Sciatic nerve (tissue), 2 donors: Measurements from ENCODE around the gene RNF123. TPM values are rescaled to one million over a fixed set of nuclear protein-coding genes. Genes with fewer than 3 reads are reported as not detected.

Source experiments
- ATAC-seq: fragments of 200-7000 bp; cut with Tn5 transposase; one replicate; pipeline ENCODE4 v1.9.1; 2020; ENCODE audit warnings: mild to moderate bottlenecking, moderate library complexity
- DNase-seq: peaks from one replicate; pipeline ENCODE4 v3.0.0-alpha.2; 2020; ENCODE audit warnings: low spot score
- intact Hi-C: fragments of 100-400 bp; cut with DNase I; formaldehyde crosslinking; loops from one replicate; pipeline ENCODE4 v1.14.2; 2022
- total RNA-seq: library from RNA; stranded (reverse); fragmentation: NEBNext Ultra II Directional; extraction: Animal tissue kit (Norgen Biotek cat#: 25700); gene quantifications from one replicate; pipeline ENCODE4 v1.2.1, GENCODE V29; 2021
- donor health status: DM: no; HTN: no; CAD: no.
- donor health status: DM: no; HTN: no; CAD: no.

The RNF123 gene
- total RNA-seq, 1 donor from 2014 or later = 37.9 TPM

- ATAC-seq = no peak
- intact Hi-C loops = no loop called here
Measured at GRCh38 chr3:49761661-49762060, 72.3 kb downstream of the RNF123 start.

GRCh38 chr3:49763981-49764380, 74.6 kb downstream of the RNF123 start:
- ATAC-seq (no peak), DNase-seq (no peak)
- intact Hi-C loops = no loop called here

More at GRCh38 chr3:49761661-49762060, 72.3 kb downstream of the RNF123 start:
- DNase-seq = no peak

- intact Hi-C loops = no loop called here
- no peak for DNase-seq
Measured at GRCh38 chr3:49769286-49769915, 80.0 kb downstream of the RNF123 start.

GRCh38 chr3:49769926-49770325, 80.6 kb downstream of the RNF123 start:
- ATAC-seq (no peak), DNase-seq (no peak)
- intact Hi-C loops = no loop called here

More at GRCh38 chr3:49769286-49769915, 80.0 kb downstream of the RNF123 start:
- no peak for ATAC-seq

Other genes starting within 250 kb of the RNF123 start
- gene DAG1, start 219.3 kb upstream of the RNF123 start, total RNA-seq = 165 TPM
- gene BSN, start 135.1 kb upstream of the RNF123 start, total RNA-seq = 0.62 TPM
- 51.0 TPM for gene APEH, start 15.2 kb upstream of the RNF123 start, total RNA-seq
- gene MST1, start 83 bp upstream of the RNF123 start, total RNA-seq = 20.6 TPM
- gene AMIGO3, start 30.1 kb downstream of the RNF123 start, total RNA-seq = not detected
- 22.0 TPM for gene GMPPB, start 34.4 kb downstream of the RNF123 start, total RNA-seq
- 47.6 TPM for gene IP6K1, start 97.0 kb downstream of the RNF123 start, total RNA-seq
- 1.6 TPM for gene CDHR4, start 110.3 kb downstream of the RNF123 start, total RNA-seq
- gene INKA1, start 113.7 kb downstream of the RNF123 start, total RNA-seq = 7.3 TPM
- gene UBA7, start 124.4 kb downstream of the RNF123 start, total RNA-seq = 73.9 TPM
- gene TRAIP, start 167.0 kb downstream of the RNF123 start, total RNA-seq = 4.2 TPM
- gene CAMKV, start 180.3 kb downstream of the RNF123 start, total RNA-seq = not detected
- gene MST1R, start 214.3 kb downstream of the RNF123 start, total RNA-seq = 2.7 TPM
- 9.2 TPM for gene MON1A, start 240.3 kb downstream of the RNF123 start, total RNA-seq